Osteocyte (in vitro differentiated cells): ENCODE data around the gene ANKH. TPM values are rescaled to one million over a fixed set of nuclear protein-coding genes. Genes with fewer than 3 reads are reported as not detected.
"Not testable (repeated sequence)": the region's sequence is repeated elsewhere in the genome, so short reads cannot be mapped to it uniquely, and the experiment has no call there.

Experiments
- DNase-seq: peaks from one replicate; pipeline ENCODE4 v3.0.0; 2021; ENCODE audit warnings: mixed read lengths; ENCODE audit not compliant: unreplicated experiment; ENCODE audit errors: extremely low spot score
- H3K27ac Mint-ChIP-seq: one replicate; pipeline ENCODE4 v1.8.0; 2021; ENCODE audit warnings: mild to moderate bottlenecking, mixed read lengths; ENCODE audit not compliant: unreplicated experiment
- H3K27me3 Mint-ChIP-seq: one replicate; pipeline ENCODE4 v1.8.0; 2021; ENCODE audit warnings: mixed read lengths; ENCODE audit not compliant: unreplicated experiment
- H3K36me3 Mint-ChIP-seq: one replicate; pipeline ENCODE4 v1.8.0; 2021; ENCODE audit warnings: mixed read lengths; ENCODE audit not compliant: unreplicated experiment
- H3K4me1 Mint-ChIP-seq: one replicate; pipeline ENCODE4 v1.8.0; 2021; ENCODE audit warnings: mixed read lengths; ENCODE audit not compliant: unreplicated experiment
- H3K4me3 Mint-ChIP-seq: one replicate; pipeline ENCODE4 v1.8.0; 2021; ENCODE audit warnings: mild to moderate bottlenecking, moderate library complexity, mixed read lengths; ENCODE audit not compliant: unreplicated experiment
- H3K9me3 Mint-ChIP-seq: one replicate; pipeline ENCODE4 v1.8.0; 2021; ENCODE audit warnings: mixed read lengths; ENCODE audit not compliant: unreplicated experiment
- CTCF ChIP-seq: fragments of 200-600 bp; sonication (generic); IDR thresholded peaks from 2 replicates; pipeline ENCODE4 v1.5.0; 2021; ENCODE audit warnings: antibody characterized with exemption, mild to moderate bottlenecking, moderate library complexity
- total RNA-seq: library from RNA; stranded (reverse); gene quantifications from 2 replicates; pipeline ENCODE4 v1.2.1, GENCODE V29; 2021

ANKH gene
- total RNA-seq, 1 donor from 2014 or later, result 50.8 TPM

DNA sequence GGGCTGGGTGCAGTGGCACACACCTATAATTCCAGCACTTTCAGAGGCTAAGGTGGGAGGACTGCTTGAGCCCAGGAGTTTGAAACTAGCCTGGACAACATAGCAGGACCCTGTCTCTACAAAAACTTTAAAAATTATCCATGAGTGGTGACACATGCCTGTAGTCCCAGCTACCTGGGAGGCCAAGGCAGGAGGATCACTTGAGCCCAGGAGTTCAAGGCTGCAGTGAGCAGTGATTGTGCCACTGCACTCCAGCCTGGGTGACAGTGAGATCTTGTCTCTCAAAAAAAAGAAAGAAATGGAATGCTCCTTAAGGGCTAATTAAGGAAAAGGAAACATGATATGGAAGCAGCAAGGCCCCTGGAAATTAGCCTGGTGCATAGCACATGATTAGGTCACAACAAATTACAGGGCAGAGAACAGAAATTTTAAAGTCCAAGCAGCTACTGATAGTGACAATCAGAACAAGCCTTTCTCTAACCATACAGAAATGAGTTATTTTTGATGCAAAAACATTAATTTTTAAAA is 19.5 kb downstream of the ANKH start:
- Mint-ChIP-seq H3K27me3 (no peaks in the 10 kb centered on the region), H3K27ac (no peak overlapping the region), H3K4me3 (no peak overlapping the region), H3K9me3 (no peaks in the 10 kb centered on the region), H3K4me1 (no peaks in the 10 kb centered on the region), H3K36me3 (peaks cover 2% of the 10 kb centered on the region)
- TF ChIP-seq CTCF, result no peak
- DNase-seq, result no peak

DNA sequence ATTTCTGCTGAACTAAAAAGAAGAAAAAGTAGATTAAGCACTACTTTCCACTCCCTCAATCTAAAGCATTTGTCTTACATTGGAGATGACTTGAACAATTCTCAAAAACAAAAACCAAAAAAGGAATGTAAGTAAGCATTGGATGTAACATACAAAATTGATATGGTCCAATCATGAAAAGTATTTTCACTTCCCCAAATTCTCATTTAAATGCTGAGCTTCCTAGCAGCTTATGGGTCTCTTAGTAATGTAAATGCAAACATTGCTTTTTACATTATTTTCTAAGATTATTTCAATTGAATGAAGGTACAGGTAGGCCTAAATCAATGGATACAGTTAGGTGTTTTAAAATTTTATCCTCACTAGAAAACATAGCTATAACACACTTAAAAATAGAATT is 20.0 kb downstream of the ANKH start:
- H3K4me3 Mint-ChIP-seq, result no peak overlapping the region
- no peaks in the 10 kb centered on the region for H3K9me3 Mint-ChIP-seq
- TF ChIP-seq CTCF, result no peak
- H3K4me1 Mint-ChIP-seq, result no peaks in the 10 kb centered on the region
- H3K27me3 Mint-ChIP-seq, result no peaks in the 10 kb centered on the region
- H3K27ac Mint-ChIP-seq, result no peak overlapping the region
- DNase-seq, result no peak
- H3K36me3 Mint-ChIP-seq, result peaks cover 4% of the 10 kb centered on the region

DNA sequence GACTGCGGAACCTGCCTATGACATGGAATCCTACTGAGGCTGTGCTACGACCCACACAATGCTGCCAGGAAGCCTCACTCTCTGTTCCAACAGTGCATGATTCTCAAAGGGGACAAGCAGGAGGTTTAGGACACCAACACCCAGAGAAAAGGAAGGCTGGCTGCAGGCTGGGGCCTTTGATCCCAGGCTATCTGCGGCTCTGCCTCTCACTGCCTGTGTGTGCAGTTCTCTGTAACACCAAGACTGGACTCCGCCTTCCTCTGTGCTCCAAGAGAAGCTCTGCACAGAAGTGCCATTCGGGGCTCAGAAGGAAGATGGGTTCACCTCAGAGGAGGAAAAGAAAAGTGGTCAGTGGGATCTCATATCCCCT is 20.5 kb downstream of the ANKH start:
- Mint-ChIP-seq H3K36me3 (peaks cover 4% of the 10 kb centered on the region), H3K4me1 (no peaks in the 10 kb centered on the region), H3K27me3 (no peaks in the 10 kb centered on the region), H3K27ac (no peak overlapping the region), H3K4me3 (no peak overlapping the region), H3K9me3 (no peaks in the 10 kb centered on the region)
- TF ChIP-seq CTCF, result no peak
- no peak for DNase-seq

DNA sequence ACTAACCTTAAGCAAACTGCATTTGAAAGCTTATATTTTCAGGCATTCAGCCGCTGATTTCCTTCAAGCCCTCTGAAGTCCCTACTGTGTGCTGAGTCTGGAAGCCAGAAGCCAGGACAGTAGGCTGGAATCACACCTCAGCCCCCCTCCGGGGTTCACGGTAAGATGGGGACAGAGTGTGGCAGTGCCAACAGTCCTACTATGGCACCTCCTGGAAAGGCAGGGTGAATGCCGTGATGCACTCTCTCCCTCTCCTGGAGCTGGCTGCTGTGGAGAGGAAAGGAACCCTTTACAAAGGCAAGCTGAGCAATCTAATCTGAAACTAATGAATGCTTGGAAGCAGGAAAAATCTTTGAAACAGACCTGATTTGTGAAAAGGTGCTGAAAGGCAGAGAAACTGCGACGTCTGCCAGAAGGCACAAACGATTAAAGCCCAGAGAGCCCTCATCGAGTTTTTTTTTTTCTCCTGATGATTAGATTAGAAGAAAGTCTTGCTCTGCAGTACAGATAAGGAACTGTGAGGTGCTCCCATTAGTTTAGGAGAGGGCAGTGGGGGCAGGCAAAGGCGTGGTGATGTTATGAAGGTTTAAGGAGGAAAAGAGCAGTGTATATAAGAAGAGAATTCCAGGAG is 21.0 kb downstream of the ANKH start:
- Mint-ChIP-seq H3K9me3 (no peaks in the 10 kb centered on the region), H3K27ac (no peak overlapping the region), H3K4me1 (no peaks in the 10 kb centered on the region), H3K4me3 (no peak overlapping the region), H3K27me3 (no peaks in the 10 kb centered on the region), H3K36me3 (peaks cover 4% of the 10 kb centered on the region)
- DNase-seq, result no peak
- no peak for TF ChIP-seq CTCF

GRCh38 chr5:14849516-14850294 is 21.9 kb downstream of the ANKH start:
- Mint-ChIP-seq H3K9me3 (no peaks in the 10 kb centered on the region), H3K27me3 (no peaks in the 10 kb centered on the region), H3K36me3 (peaks cover 4% of the 10 kb centered on the region), H3K4me3 (no peak overlapping the region), H3K4me1 (peaks cover 2% of the 10 kb centered on the region), H3K27ac (no peak overlapping the region)
- TF ChIP-seq CTCF, result no peak
- DNase-seq, result no peak

DNA sequence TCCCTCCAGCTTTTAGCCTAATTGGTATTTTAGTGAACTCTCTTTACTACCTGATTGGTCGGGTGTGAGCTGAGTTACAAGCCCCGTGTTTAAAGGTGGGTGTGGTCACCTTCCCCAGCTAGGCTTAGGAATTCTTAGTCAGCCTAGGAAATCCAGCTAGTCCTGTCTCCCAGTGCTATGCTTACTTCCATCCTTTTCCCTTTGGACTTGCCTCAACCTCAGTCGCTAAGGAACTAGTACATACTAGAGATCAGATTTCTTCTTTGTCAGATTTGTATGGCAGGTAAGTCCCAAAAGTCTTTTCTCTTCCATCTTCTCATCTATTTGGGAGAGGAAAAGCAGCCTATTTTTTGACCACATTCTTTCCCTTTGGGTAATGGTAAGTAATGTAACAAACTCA is 22.6 kb downstream of the ANKH start:
- H3K4me3 Mint-ChIP-seq, DNase-seq, H3K9me3 Mint-ChIP-seq, H3K27me3 Mint-ChIP-seq, H3K27ac Mint-ChIP-seq, H3K36me3 Mint-ChIP-seq, H3K4me1 Mint-ChIP-seq: not testable (repeated sequence)
